Upper lobe of left lung (tissue), 4 donors: ENCODE data around the gene SLC45A3.

Experiments
- POLR2A ChIP-seq, 4 donors: fragments of 450-650 bp; IDR thresholded peaks; one replicate each; pipeline ENCODE4 v1.5.1; 2016 to 2017; ENCODE audit warnings: antibody characterized with exemption in 4 of 4, mild to moderate bottlenecking in 2 of 4
- POLR2AphosphoS5 ChIP-seq, 2 donors: sonication (generic); formaldehyde crosslinking; IDR thresholded peaks; one replicate each; pipeline ENCODE4 v1.5.1; 2017; ENCODE audit warnings: antibody characterized with exemption in 2 of 2
- TF ChIP-seq, protein P1 (sequence below), 6 experiments: fragments of 450-650 bp in 4 of 6; fragments of 200-600 bp in 2 of 6; sonication (generic) in 2 of 6; IDR thresholded peaks; one replicate each; pipeline ENCODE4 v1.5.1; 2016 to 2019; ENCODE audit warnings: antibody characterized with exemption in 6 of 6

DNA sequence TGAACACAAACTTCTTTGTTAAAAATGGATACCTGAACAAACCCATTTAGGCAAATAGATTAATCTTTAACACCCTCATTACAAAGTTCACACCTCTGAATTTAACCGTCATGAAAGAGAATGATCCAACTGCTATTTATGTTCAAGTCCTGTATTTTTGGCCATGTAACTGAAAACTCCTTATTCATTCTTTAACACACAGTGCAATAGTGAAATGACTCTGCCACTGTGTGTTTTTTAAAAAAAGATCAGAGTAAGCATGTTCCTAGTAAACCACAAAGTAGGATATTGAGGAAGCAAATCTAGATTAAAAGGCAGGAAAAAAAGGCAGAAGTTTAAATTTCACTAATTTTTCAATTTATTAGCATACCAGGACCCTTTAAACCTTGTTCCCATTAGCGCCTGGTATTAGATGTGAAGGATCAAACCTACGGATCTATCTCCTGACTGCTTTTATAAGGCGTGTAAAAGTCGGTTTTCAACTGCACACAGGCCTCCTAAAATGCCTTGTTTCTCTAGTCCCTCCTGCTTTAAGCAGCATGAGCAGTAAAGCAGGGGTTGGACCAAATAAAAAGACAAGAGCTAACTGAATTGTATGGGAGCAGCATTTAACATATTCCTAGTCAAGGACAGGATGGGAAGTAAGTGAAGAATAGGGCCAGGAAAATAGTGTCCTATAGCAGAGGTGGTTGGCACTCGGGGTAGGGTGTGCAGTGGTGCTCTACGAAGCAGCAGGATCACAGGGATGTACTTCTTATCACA, 36.2 kb upstream of the SLC45A3 start:
- TF ChIP-seq POLR2AphosphoS5 (IDR thresholded peaks at IDR 0.05) (no peak), POLR2A (IDR thresholded peaks at IDR 0.05) (no peak)
- TF ChIP-seq, protein P1, sequence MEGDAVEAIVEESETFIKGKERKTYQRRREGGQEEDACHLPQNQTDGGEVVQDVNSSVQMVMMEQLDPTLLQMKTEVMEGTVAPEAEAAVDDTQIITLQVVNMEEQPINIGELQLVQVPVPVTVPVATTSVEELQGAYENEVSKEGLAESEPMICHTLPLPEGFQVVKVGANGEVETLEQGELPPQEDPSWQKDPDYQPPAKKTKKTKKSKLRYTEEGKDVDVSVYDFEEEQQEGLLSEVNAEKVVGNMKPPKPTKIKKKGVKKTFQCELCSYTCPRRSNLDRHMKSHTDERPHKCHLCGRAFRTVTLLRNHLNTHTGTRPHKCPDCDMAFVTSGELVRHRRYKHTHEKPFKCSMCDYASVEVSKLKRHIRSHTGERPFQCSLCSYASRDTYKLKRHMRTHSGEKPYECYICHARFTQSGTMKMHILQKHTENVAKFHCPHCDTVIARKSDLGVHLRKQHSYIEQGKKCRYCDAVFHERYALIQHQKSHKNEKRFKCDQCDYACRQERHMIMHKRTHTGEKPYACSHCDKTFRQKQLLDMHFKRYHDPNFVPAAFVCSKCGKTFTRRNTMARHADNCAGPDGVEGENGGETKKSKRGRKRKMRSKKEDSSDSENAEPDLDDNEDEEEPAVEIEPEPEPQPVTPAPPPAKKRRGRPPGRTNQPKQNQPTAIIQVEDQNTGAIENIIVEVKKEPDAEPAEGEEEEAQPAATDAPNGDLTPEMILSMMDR (IDR thresholded peaks at IDR 0.05), result no peak
